ES-I3 (cell line): ENCODE data around the gene CELF2.

Experiments
- H3K36me3 ChIP-seq: 2 replicates; pipeline ENCODE4 v1.6.1; 2013; ENCODE audit warnings: mild to moderate bottlenecking, low read length, control low read depth, moderate library complexity; ENCODE audit not compliant: insufficient read depth
- H3K4me1 ChIP-seq: 2 replicates; pipeline ENCODE4 v1.6.1; 2013; ENCODE audit warnings: mild to moderate bottlenecking, control low read depth, low read length; ENCODE audit not compliant: insufficient read depth
- H3K9ac ChIP-seq: 2 replicates; pipeline ENCODE4 v1.6.1; 2013; ENCODE audit warnings: low read depth, mild to moderate bottlenecking, low read length, moderate library complexity
- H3K9me3 ChIP-seq: 2 replicates; pipeline ENCODE4 v1.6.1; 2013; ENCODE audit warnings: mild to moderate bottlenecking, low read length, moderate library complexity; ENCODE audit not compliant: control insufficient read depth, insufficient read depth

The CELF2 gene

DNA sequence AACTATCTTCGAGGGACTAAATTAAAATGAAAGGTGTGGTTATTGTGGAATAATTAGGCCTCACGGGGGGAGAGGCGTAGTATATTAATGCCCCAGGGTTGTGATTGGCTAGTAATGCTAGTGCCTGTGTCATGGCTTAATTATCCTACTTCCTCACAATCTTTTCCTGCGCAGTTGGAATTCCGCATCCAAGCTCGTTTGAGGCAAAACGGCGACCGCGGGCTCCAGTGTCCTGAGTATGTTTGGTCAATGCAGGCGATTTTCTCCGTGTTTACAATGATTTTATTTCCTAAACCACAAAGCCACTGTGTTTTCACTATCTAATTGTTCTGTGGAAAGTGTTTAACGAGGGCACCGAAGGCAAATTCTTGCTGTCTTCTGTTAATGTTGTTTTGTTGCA, 282.9 kb downstream of the CELF2 start:
- no peaks in the 10 kb centered on the region for H3K4me1 ChIP-seq
- no peaks in the 10 kb centered on the region for H3K9me3 ChIP-seq
- no peak overlapping the region for H3K9ac ChIP-seq
- no peaks in the 10 kb centered on the region; the same call in 1 of the 2 replicates for H3K36me3 ChIP-seq

DNA sequence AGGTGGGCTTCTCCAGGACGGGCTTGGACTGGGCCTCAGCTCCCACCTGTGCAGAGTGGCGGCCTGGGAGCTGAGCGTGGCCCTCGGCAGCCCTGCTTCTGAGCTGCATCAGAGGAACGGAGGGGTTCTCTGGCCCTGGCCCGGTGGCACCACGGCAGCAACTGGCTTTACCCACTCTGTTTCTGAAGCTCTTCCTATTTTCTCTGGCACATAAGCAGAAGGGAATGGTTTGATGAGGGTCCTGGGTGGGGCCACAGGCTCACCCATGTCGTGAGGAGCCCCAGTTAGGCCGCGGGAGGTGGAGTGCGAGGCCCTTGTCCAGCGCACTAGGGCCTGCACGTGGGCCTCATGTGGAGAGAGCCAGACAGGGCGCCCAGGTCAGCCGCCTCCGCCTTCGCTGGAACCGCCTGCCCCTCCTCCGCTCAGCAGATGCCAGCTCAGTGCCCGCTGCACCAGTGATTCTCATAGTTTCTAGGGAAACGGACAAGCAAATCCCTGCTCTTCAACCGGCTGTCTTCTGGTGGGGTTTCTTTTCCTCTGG, 284.0 kb downstream of the CELF2 start:
- no peak overlapping the region for H3K9ac ChIP-seq
- H3K4me1 ChIP-seq: no peaks in the 10 kb centered on the region
- H3K36me3 ChIP-seq: no peaks in the 10 kb centered on the region; the same call in 1 of the 2 replicates
- no peaks in the 10 kb centered on the region for H3K9me3 ChIP-seq

DNA sequence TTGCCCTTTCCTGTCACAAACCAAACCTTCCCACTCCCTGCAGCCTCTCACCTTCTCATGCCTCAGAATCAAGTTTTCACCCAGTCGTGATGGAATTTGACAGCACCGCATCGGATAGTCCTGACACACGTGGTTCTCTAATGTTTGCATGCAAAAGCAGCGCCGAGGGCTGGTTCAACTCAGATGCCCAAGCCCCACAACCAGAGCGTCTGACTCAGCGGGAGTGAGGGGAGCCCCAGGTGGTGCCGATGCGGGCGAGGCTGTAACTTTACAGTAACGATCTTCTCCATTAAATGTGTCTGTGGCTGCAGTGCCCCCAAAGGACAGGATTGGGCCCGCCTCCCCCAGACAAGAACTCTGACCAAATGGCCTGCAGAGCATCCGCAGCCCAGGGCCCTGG, 284.5 kb downstream of the CELF2 start:
- H3K9me3 ChIP-seq: no peaks in the 10 kb centered on the region
- no peaks in the 10 kb centered on the region; the same call in 1 of the 2 replicates for H3K36me3 ChIP-seq
- H3K4me1 ChIP-seq: no peaks in the 10 kb centered on the region
- no peak overlapping the region for H3K9ac ChIP-seq

DNA sequence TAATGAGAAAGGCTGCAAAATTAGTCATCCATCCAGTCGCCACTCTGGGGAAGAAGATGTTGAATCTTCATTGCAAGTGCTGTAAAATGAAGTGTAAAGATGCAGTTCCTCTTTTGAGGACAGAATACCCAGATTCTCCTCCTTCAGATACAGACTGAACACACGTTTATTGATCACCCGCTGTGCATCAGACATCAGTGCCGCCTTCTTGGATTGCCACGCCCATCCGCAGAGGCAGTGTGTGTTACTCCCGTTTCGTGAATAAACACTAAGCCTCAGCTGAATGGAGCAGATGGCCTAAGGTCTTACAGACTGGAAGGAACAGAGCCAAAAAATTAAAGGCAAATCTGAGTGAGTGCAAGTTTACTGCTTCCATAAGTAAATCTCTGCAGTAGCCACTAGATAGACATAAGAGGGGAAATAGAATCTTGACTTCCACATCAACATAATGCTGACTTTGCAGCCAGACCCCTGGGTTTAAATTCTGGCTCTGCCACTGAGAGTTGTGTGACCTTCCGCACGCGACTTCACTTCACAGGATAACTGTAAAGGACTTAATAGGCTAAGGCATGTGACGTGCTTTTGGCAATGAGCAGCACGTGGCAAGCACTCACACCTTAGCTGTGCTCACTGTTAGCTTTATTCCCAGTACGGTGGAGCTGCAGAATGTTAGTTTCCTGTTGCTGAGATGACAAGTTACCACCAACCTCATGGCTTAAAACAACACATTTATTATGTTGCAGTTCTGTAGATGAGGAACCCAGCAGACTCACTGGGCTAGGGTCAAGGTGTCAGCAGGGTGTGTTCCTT, 285.9 kb downstream of the CELF2 start:
- Histone ChIP-seq H3K4me1 (no peaks in the 10 kb centered on the region), H3K9ac (no peak overlapping the region), H3K9me3 (peaks cover 7% of the 10 kb centered on the region), H3K36me3 (no peaks in the 10 kb centered on the region; the same call in 1 of the 2 replicates)

DNA sequence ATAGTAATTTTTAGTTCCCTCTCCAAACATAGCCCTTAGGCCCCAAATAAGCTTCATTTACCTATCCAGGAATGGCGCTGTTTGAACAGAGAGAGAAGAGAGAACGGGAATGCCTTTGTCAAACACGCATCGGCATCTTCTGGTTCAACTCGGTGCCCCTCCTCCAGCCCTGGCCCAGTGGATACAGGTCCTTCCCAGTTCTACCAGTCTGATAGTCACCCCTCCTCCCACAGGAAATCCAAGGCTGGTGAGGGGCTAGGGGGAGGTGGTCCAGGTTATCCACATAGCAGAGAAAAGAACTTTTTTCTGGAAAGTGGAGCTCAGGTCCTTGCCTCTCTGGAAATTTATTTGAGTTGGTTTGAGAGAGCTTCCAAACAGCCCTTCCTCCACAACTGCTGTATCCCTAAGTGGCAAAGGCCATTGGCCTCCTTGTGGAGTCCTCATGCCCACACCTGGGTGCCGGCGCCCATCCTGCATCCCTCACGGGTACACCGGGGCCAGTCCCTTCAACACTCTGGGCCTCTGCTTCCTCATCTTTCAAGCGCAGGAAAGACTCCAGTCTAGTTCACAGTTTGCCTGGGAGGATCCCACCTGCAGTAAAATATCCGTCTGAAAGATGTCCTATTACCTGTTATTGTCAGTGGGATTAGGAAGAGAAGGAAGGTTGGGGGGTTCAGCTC, 287.4 kb downstream of the CELF2 start:
- no peak overlapping the region for H3K9ac ChIP-seq
- 0 out of 2 replicates have a peak, but pooled peaks cover 3% of the 10 kb centered on the region for H3K36me3 ChIP-seq
- peaks cover 7% of the 10 kb centered on the region for H3K9me3 ChIP-seq
- H3K4me1 ChIP-seq: no peaks in the 10 kb centered on the region

DNA sequence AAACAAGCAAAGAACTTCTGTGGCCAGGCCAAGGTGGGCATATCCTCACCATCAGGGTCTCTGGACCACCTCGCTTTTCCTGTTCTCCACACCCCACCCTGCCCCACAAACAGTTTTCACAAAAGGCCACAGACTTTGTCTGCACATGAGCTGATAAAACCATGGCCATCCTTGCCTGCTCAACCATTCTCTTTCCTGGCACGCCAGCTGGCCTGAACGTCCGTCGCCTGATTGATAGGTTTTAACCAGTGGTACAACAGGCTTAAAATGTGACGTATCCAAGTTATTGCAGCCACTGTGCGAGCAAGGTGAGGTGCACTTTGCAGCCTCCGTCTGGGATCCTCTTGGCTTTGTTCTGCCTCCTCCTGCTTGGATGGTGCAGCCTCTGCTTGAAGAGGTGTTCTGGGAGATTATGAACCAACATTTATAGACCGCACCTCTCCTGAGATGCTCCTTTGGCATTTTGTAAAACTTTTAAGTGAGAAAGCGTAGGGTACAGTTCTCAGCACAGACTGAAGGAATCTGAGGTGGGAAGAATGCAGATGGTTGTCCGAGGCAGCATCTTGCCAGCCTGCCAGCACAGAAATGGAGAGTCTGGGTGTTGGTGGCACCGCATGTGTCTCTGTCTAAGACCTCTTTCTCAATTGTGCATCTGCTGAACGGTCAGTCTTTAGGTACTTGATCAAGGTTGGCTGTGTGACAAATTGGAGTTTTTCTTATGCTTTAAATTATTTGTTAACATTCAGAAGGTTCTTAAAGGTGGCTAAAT, 288.3 kb downstream of the CELF2 start:
- Histone ChIP-seq H3K36me3 (0 out of 2 replicates have a peak, but pooled peaks cover 3% of the 10 kb centered on the region), H3K9ac (no peak overlapping the region), H3K9me3 (peaks cover 7% of the 10 kb centered on the region), H3K4me1 (no peaks in the 10 kb centered on the region)

DNA sequence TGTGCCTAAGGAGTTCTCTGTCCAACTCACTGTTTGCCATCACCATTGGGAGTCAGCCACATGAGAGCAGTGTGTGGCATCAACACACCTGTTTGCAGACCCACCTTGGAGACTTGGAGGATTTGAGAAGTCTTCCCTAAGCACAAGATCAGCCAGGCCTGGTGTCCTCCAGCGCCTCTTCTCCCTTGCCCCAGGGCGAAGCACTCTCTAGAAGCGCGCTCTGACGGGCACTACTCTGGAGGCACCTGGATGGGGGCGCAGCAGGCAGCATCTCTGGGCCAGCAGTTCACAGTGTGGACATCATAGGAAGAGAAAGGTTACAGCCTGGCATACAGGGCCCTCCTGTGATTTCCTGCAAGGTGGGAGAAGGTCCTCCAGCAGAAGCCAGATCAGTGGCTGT, 289.3 kb downstream of the CELF2 start:
- peaks cover 7% of the 10 kb centered on the region for H3K9me3 ChIP-seq
- H3K4me1 ChIP-seq: no peaks in the 10 kb centered on the region
- no peak overlapping the region for H3K9ac ChIP-seq
- 0 out of 2 replicates have a peak, but pooled peaks cover 3% of the 10 kb centered on the region for H3K36me3 ChIP-seq

DNA sequence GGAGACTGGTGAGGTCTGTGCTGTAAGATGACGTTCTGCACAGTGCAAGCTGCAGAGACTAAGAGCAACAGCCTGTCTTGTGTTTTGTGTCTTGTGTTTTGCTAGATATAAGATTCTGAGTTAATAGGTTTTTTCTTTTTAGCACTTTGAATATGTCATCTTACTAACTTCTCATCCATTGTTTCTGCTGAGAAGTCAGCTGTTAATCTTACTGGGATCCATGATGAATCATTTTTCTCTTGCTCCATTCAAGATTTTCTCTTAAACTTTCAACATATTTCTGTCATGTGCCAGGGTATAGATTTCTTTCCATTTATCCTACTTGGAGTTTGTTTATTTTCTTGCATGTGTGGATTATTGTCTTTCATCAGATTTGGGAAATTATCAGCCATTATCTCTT, 290.3 kb downstream of the CELF2 start:
- H3K9me3 ChIP-seq: peaks cover 7% of the 10 kb centered on the region
- no peaks in the 10 kb centered on the region for H3K4me1 ChIP-seq
- 0 out of 2 replicates have a peak, but pooled peaks cover 3% of the 10 kb centered on the region for H3K36me3 ChIP-seq
- H3K9ac ChIP-seq: no peak overlapping the region

DNA sequence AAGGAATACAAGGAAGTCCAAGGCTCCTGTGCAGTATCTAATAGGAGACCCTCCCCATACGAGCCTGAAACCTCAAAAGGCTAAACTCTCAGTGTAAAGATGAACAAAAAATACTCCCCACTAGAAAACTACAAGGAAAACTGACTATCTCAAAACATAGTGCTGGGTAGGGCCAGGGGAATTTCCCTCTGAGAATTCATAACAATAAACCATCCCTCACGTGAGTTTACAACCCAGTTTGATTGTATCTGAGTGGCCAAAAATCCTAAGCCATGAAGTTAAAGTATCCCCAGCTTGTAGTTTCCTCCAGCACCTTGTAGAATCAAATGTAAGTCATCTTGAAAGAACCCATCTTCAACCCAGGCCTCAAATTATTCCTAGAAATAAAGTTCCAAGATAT, 293.4 kb downstream of the CELF2 start:
- Histone ChIP-seq H3K36me3 (0 out of 2 replicates have a peak, but pooled peaks cover 3% of the 10 kb centered on the region), H3K9me3 (peaks cover 7% of the 10 kb centered on the region), H3K9ac (no peak overlapping the region), H3K4me1 (no peaks in the 10 kb centered on the region)

DNA sequence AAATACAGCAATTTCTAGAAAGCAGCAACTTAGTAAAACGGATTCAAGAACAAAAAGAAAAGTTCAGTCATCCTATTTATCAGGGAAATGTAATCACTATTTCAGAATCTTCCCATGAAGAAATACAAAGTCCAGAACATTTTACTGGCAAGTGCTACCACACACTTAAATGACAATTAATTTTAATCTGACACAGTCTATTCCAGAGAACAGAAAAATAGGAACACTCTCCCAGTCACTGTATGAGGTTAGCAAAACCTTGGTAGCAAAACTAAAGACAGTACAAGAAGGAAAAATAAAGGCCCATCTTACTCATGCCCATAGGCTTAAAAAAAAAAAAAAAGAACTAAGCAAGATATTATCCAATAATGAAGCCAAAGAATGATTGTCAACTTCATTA, 295.8 kb downstream of the CELF2 start:
- Histone ChIP-seq H3K9me3 (no peaks in the 10 kb centered on the region; the same call in 1 of the 2 replicates), H3K4me1 (no peaks in the 10 kb centered on the region), H3K36me3 (peaks cover 3% of the 10 kb centered on the region; the same call in 1 of the 2 replicates), H3K9ac (no peak overlapping the region)

DNA sequence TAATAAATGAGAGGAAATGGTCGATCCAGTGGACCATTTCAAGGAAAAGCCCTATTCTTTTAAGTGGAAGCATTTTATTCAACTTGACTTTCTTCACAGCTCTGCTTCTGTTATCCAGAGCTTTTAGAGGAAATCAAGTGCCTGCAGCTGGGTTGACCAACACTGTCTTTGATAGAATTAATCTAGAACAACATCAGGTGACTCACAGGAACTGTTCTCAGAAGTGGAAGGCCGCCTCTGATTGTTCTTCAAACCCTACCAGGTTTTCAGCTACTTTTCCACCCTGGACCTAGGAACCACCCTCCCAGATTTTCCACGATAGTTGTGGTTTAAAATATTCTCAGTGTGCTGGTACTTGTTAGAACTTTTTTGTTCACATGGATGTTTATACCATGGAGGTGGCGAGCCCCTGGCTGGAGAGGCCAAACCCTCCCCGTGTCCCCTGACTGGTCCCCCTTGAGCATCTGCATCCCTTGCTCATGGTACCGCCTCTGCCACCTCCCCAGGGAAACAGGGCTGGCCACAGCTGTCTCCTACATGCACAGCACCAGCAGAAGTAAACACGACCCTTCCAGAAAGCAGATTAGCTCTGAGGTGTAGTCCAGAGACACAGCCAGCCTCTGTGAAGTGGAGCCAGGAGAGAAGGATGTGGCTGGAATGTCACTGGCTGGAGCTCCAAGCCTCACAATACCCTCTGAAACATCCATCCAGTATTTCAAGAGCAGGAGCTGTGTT, 300.4 kb downstream of the CELF2 start:
- Histone ChIP-seq H3K9me3 (no peaks in the 10 kb centered on the region), H3K9ac (no peak overlapping the region), H3K4me1 (no peaks in the 10 kb centered on the region), H3K36me3 (no peaks in the 10 kb centered on the region; the same call in 1 of the 2 replicates)

DNA sequence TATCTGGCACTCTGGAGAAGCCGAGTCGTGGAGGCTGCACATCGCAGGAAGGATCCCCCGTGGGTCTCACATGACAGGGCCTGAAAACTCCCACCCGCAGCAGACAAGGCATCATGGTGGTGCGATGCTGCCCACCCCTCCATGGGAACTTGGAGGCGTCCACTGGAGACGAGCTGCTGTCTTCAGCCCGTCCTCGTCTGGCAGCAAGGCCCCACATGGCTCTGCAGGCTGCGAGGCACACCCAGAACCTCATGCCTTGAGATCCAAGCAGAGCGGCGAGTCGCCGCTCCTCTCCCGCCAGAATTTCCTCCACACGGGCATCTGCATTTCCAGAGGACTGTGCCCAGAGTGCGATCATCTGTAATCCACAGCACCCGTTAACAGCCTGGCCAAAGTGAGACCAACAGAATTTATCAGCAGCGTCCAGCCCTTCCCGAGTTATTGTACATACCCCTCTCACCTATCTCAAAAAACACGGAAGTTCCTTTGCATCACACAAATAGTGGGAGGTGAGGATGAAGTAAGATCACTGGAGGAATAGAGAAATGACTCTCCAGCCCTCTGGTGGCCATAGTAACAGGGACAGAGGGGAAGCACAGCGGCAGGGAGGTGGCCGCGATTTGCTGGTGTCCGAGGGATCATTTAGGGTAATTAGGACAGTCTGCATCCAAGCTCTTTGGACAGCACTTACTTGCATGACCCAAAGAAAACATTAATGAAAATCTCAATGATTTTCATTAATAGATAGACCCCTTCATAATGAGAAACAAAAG, 301.3 kb downstream of the CELF2 start:
- H3K9me3 ChIP-seq: no peaks in the 10 kb centered on the region

DNA sequence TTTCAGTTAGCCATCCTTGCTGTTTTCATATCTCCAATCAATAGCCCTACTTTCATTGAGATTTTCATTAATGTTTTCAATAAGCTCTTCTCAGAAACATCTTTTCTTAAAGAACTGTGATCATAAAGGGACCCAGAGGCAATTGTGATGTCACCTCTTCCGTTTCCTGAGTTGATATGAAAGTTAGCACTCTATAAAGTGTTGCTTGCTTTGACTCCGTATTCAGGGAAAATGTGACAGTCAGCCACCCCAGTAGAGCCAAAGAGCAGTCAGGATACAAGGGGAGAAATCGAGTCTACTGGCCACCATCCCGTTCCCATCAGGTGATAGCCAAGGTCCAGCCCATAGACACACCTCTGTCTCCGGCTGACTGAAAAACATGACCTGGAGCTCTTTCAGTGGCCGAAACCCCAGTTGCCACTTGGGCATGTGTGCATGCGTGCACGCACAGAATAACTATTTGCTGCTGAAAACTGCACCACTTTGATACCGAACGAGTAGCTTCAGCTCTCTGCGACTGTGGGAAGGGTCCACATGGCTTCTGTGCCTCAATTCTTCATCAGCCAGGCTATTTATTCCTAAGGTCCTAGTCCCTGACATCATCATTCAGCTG, 302.4 kb downstream of the CELF2 start:
- Histone ChIP-seq H3K36me3 (no peaks in the 10 kb centered on the region; the same call in 1 of the 2 replicates), H3K9me3 (no peaks in the 10 kb centered on the region), H3K9ac (no peak overlapping the region), H3K4me1 (no peaks in the 10 kb centered on the region)

More for the DNA sequence above, 301.3 kb downstream of the CELF2 start:
- Histone ChIP-seq H3K36me3 (no peaks in the 10 kb centered on the region; the same call in 1 of the 2 replicates), H3K9ac (no peak overlapping the region), H3K4me1 (no peaks in the 10 kb centered on the region)
